IPS-11a (cell line): ENCODE data around the gene LAMB4.

ENCODE experiments used
- H3K4me3 ChIP-seq: one replicate; pipeline ENCODE4 v1.5.1; 2013; ENCODE audit warnings: low read depth, low read length, control low read depth

LAMB4 gene

DNA sequence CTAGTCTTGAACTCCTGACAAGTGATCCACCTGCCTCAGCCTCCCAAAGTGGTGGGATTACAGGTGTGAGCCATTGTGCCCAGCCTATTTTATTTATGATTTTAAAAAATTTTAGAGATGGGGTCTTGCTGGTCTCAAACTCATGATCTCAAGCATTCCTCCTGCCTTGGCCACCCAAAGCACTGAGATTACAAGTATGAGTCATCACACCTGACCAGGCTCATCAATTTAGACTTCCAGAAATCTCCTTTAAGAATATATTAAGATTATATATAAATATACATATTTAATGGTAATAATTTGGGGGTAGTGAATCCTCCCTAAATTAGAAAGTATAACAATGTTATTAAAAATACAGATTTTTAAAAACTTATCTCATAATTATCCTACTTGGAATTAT, 156.3 kb downstream of the LAMB4 start:
- H3K4me3 ChIP-seq = no peak overlapping the region
